OCI-LY1 (cell line): ENCODE data around the gene REXO1.

Experiments used
- H2AFZ ChIP-seq: fragments of 200-600 bp; sonication (generic), shearing (Covaris generic); 2 replicates; pipeline ENCODE4 v1.6.0; 2014; ENCODE audit warnings: antibody characterized with exemption, mild to moderate bottlenecking, low read length
- H3F3A ChIP-seq: fragments of 200-600 bp; sonication (generic), shearing (Covaris generic); 2 replicates; pipeline ENCODE4 v1.6.0; 2014; ENCODE audit warnings: mild to moderate bottlenecking, antibody characterized with exemption, low read length, moderate library complexity; ENCODE audit not compliant: insufficient read depth
- H3K27ac ChIP-seq: fragments of 200-600 bp; sonication (generic); 2 replicates; pipeline ENCODE4 v1.5.1; 2014; ENCODE audit warnings: low read length, mixed run types, mild to moderate bottlenecking, low read depth; ENCODE audit not compliant: poor library complexity, severe bottlenecking
- H3K27me3 ChIP-seq: fragments of 200-600 bp; sonication (generic); 2 replicates; pipeline ENCODE4 v1.6.0; 2014; ENCODE audit warnings: antibody characterized with exemption, mild to moderate bottlenecking, low read length, moderate library complexity; ENCODE audit not compliant: insufficient read depth
- H3K36me3 ChIP-seq: fragments of 200-600 bp; sonication (generic); 2 replicates; pipeline ENCODE4 v1.6.1; 2014; ENCODE audit warnings: mild to moderate bottlenecking, antibody characterized with exemption, low read length, moderate library complexity, mixed read lengths; ENCODE audit not compliant: insufficient read depth
- H3K4me1 ChIP-seq: fragments of 200-600 bp; sonication (generic); 2 replicates; pipeline ENCODE4 v1.5.1; 2014; ENCODE audit warnings: mild to moderate bottlenecking, low read length, moderate library complexity; ENCODE audit not compliant: insufficient read depth, severe bottlenecking
- H3K4me2 ChIP-seq: fragments of 200-600 bp; sonication (generic), shearing (Covaris generic); 2 replicates; pipeline ENCODE4 v1.6.1; 2014; ENCODE audit warnings: low read length
- H3K4me3 ChIP-seq: fragments of 200-600 bp; sonication (generic); 2 replicates; pipeline ENCODE4 v1.5.1; 2014; ENCODE audit warnings: low read length, low read depth, mild to moderate bottlenecking, mixed read lengths; ENCODE audit not compliant: poor library complexity, severe bottlenecking
- H3K79me2 ChIP-seq: fragments of 200-600 bp; shearing (Covaris generic); 2 replicates; pipeline ENCODE4 v1.6.1; 2016; ENCODE audit warnings: mixed run types, low read length, mixed read lengths; ENCODE audit not compliant: insufficient read depth
- H3K9ac ChIP-seq: fragments of 200-600 bp; sonication (generic), shearing (Covaris generic); 2 replicates; pipeline ENCODE4 v1.6.1; 2014; ENCODE audit warnings: mild to moderate bottlenecking, low read length, mixed read lengths
- H3K9me2 ChIP-seq: fragments of 200-600 bp; sonication (generic), shearing (Covaris generic); 2 replicates; pipeline ENCODE4 v1.6.1; 2014; ENCODE audit warnings: low read depth, mild to moderate bottlenecking, low read length, mixed read lengths
- H3K9me3 ChIP-seq: fragments of 200-600 bp; shearing (Covaris generic); 2 replicates; pipeline ENCODE4 v1.6.1; 2014; ENCODE audit warnings: low read length, mixed read lengths
- H4K20me1 ChIP-seq: fragments of 200-600 bp; sonication (generic), shearing (Covaris generic); 2 replicates; pipeline ENCODE4 v1.6.0; 2016; ENCODE audit warnings: mild to moderate bottlenecking, low read length; ENCODE audit not compliant: insufficient read depth
- CTCF ChIP-seq: fragments of 200-600 bp; sonication (generic), shearing (Covaris generic); IDR thresholded peaks from 2 replicates; pipeline ENCODE4 v1.5.1; 2017; ENCODE audit warnings: mild to moderate bottlenecking, antibody characterized with exemption, low read length, moderate library complexity, mixed read lengths
- EZH2 ChIP-seq: fragments of 200-600 bp; sonication (generic), shearing (Covaris generic); IDR thresholded peaks from 2 replicates; pipeline ENCODE4 v1.8.0; 2017; ENCODE audit warnings: borderline replicate concordance, mixed run types, mild to moderate bottlenecking, antibody characterized with exemption, low read length, moderate library complexity, mixed read lengths

REXO1 gene

GRCh38 chr19:1814833-1815604 lies 33.3 kb downstream of the REXO1 start:
- Histone ChIP-seq H3K9me2 (no peaks in the 10 kb centered on the region), H3F3A (no peaks in the 10 kb centered on the region), H3K27me3 (0 out of 2 replicates have a peak, but pooled peaks cover 3% of the 10 kb centered on the region), H2AFZ (no peak overlapping the region), H4K20me1 (no peaks in the 10 kb centered on the region), H3K27ac (no peak overlapping the region), H3K4me2 (no peak overlapping the region), H3K4me3 (no peak overlapping the region), H3K36me3 (peaks cover 49% of the 10 kb centered on the region), H3K9ac (no peak overlapping the region), H3K4me1 (peaks cover 14% of the 10 kb centered on the region), H3K9me3 (no peaks in the 10 kb centered on the region), H3K79me2 (no peaks in the 10 kb centered on the region)
- TF ChIP-seq CTCF (no peak), EZH2 (no peak)

GRCh38 chr19:1814391-1814790 lies 33.9 kb downstream of the REXO1 start:
- Histone ChIP-seq H3K9me2 (no peaks in the 10 kb centered on the region), H3K27me3 (0 out of 2 replicates have a peak, but pooled peaks cover 3% of the 10 kb centered on the region), H3K9me3 (no peaks in the 10 kb centered on the region), H3K4me1 (peaks cover 14% of the 10 kb centered on the region), H4K20me1 (no peaks in the 10 kb centered on the region), H3F3A (no peaks in the 10 kb centered on the region), H3K27ac (peak overlapping the region; percentile 3), H2AFZ (no peak overlapping the region), H3K4me2 (no peak overlapping the region), H3K36me3 (peaks cover 43% of the 10 kb centered on the region), H3K79me2 (no peaks in the 10 kb centered on the region), H3K9ac (no peak overlapping the region), H3K4me3 (no peak overlapping the region)
- TF ChIP-seq CTCF (no peak), EZH2 (no peak)

- peaks cover 14% of the 10 kb centered on the region for H3K4me1 ChIP-seq
- peaks cover 35% of the 10 kb centered on the region for H3K36me3 ChIP-seq
- H3K27ac ChIP-seq, result peak overlapping the region; percentile 65
- H4K20me1 ChIP-seq, result no peaks in the 10 kb centered on the region
- peak overlapping the region; percentile 79 for H3K4me2 ChIP-seq
- H3K27me3 ChIP-seq, result 0 out of 2 replicates have a peak, but pooled peaks cover 3% of the 10 kb centered on the region
- H3K79me2 ChIP-seq, result no peaks in the 10 kb centered on the region
- H3K9me3 ChIP-seq, result no peaks in the 10 kb centered on the region
- H3K4me3 ChIP-seq, result peak overlapping the region; percentile 58
- TF ChIP-seq CTCF, result no peak
- no peak for TF ChIP-seq EZH2
- H3F3A ChIP-seq, result no peaks in the 10 kb centered on the region
- H2AFZ ChIP-seq, result no peak overlapping the region
- H3K9ac ChIP-seq, result peak overlapping the region; percentile 51; the same call in 1 of the 2 replicates
- H3K9me2 ChIP-seq, result no peaks in the 10 kb centered on the region
Measured at GRCh38 chr19:1813192-1814182, 34.8 kb downstream of the REXO1 start.
